ENCODE data around the gene OVOL3.

- no peak for TF ChIP-seq POLR2A (IDR thresholded peaks at IDR 0.05)
- no peak for TF ChIP-seq POLR2AphosphoS5 (IDR thresholded peaks at IDR 0.05)
Measured at GRCh38 chr19:36081894-36082293, 29.0 kb upstream of the OVOL3 start.

Data from prostate gland (tissue), 1 donor.